HEK293T (cell line): Measurements from ENCODE around the gene IL6.
"Not testable (repeated sequence)": the region's sequence is repeated elsewhere in the genome, so short reads cannot be mapped to it uniquely, and the experiment has no call there.

Experiments used
- CTCF ChIA-PET: fragments of 350-600 bp; formaldehyde crosslinking; extraction: SDS; loops from one replicate; lab custom pipeline; 2021; ENCODE audit warnings: antibody characterized with exemption, inconsistent platforms; lab: Yijun Ruan, JAX
- POLR2A ChIA-PET: fragments of 350-600 bp; formaldehyde crosslinking; extraction: SDS; loops from one replicate; lab custom pipeline; 2020; ENCODE audit warnings: antibody characterized with exemption, inconsistent platforms; lab: Yijun Ruan, JAX
- DNase-seq: peaks from one replicate; pipeline ENCODE4 v3.0.0; 2012; ENCODE audit warnings: mixed read lengths; ENCODE audit errors: extremely low spot score
- ARNT ChIP-seq: fragments of 450-650 bp; IDR thresholded peaks from 2 replicates; pipeline ENCODE4 v1.6.1; 2017; ENCODE audit warnings: mild to moderate bottlenecking
- BHLHE40 ChIP-seq: fragments of 450-650 bp; IDR thresholded peaks from 2 replicates; pipeline ENCODE4 v1.6.1; 2016; ENCODE audit warnings: mild to moderate bottlenecking, moderate library complexity, borderline replicate concordance
- CTBP1 ChIP-seq: fragments of 450-650 bp; IDR thresholded peaks from 2 replicates; pipeline ENCODE4 v1.6.1; 2016; ENCODE audit warnings: borderline replicate concordance
- ELF4 ChIP-seq: fragments of 450-650 bp; IDR thresholded peaks from 2 replicates; pipeline ENCODE4 v1.6.1; 2017; ENCODE audit warnings: antibody characterized with exemption
- FOXA1 ChIP-seq: fragments of 450-650 bp; IDR thresholded peaks from 2 replicates; pipeline ENCODE4 v1.6.1; 2016; ENCODE audit warnings: mild to moderate bottlenecking
- FOXK2 ChIP-seq: fragments of 450-650 bp; IDR thresholded peaks from 2 replicates; pipeline ENCODE4 v1.6.1; 2016; ENCODE audit warnings: mild to moderate bottlenecking
- FOXM1 ChIP-seq: fragments of 450-650 bp; IDR thresholded peaks from 2 replicates; pipeline ENCODE4 v1.6.1; 2017; ENCODE audit warnings: mild to moderate bottlenecking, borderline replicate concordance
- HDGF ChIP-seq: fragments of 450-650 bp; IDR thresholded peaks from 2 replicates; pipeline ENCODE4 v1.6.1; 2017; ENCODE audit warnings: antibody characterized with exemption, borderline replicate concordance
- L3MBTL2 ChIP-seq: fragments of 450-650 bp; conservative IDR thresholded peaks from 2 replicates; pipeline ENCODE4 v1.6.1; 2016; ENCODE audit warnings: mild to moderate bottlenecking
- LEF1 ChIP-seq: fragments of 450-650 bp; IDR thresholded peaks from 2 replicates; pipeline ENCODE4 v1.6.1; 2017; ENCODE audit warnings: mild to moderate bottlenecking, borderline replicate concordance
- NFRKB ChIP-seq: fragments of 450-650 bp; IDR thresholded peaks from 2 replicates; pipeline ENCODE4 v1.6.1; 2016; ENCODE audit warnings: mild to moderate bottlenecking, moderate library complexity
- PKNOX1 ChIP-seq: fragments of 450-650 bp; IDR thresholded peaks from 2 replicates; pipeline ENCODE4 v1.6.1; 2016
- SP1 ChIP-seq: fragments of 450-650 bp; IDR thresholded peaks from 2 replicates; pipeline ENCODE4 v1.6.1; 2017
- SUZ12 ChIP-seq: fragments of 450-650 bp; IDR thresholded peaks from 2 replicates; pipeline ENCODE4 v1.6.1; 2016; ENCODE audit warnings: mild to moderate bottlenecking
- TARDBP ChIP-seq: fragments of 450-650 bp; IDR thresholded peaks from 2 replicates; pipeline ENCODE4 v1.6.1; 2016
- ZNF384 ChIP-seq: fragments of 450-650 bp; IDR thresholded peaks from 2 replicates; pipeline ENCODE4 v1.6.1; 2016

IL6 gene

GRCh38 chr7:22771194-22771871 is 44.3 kb downstream of the IL6 start:
- ChIA-PET POLR2A (no interaction called here), CTCF (interaction anchor here (2.5 kb wide), 1 partner anchor 11 kb away, joined by 12 read pairs; no protein-coding TSS in a partner anchor)
- TF ChIP-seq L3MBTL2 (no peak), ZNF384 (no peak), SP1 (no peak), LEF1 (no peak), ARNT (no peak), PKNOX1 (no peak), CTBP1 (no peak), BHLHE40 (no peak), HDGF (no peak)
- DNase-seq: no peak

- DNase-seq: no peak
- ChIA-PET POLR2A (no interaction called here), CTCF (interaction anchor here (2.5 kb wide), 1 partner anchor 11 kb away, joined by 12 read pairs; no protein-coding TSS in a partner anchor)
- TF ChIP-seq ELF4 (no peak), TARDBP (no peak), LEF1 (no peak), NFRKB (no peak)
These were observed 44.9 kb downstream of the IL6 start for GRCh38 chr7:22771872-22772228.

GRCh38 chr7:22772885-22773284 is 45.9 kb downstream of the IL6 start:
- ChIA-PET POLR2A (no interaction called here), CTCF (interaction anchor here (2.5 kb wide), 1 partner anchor 10 kb away, joined by 12 read pairs; no protein-coding TSS in a partner anchor)
- no peak for TF ChIP-seq FOXM1
- no peak for DNase-seq

- POLR2A ChIA-PET: no interaction called here
- CTCF ChIA-PET: no interaction called here
- DNase-seq: no peak
- TF ChIP-seq LEF1 (no peak), PKNOX1 (no peak), HDGF (no peak), ZNF384 (no peak), ELF4 (no peak), BHLHE40 (no peak), SUZ12 (no peak), L3MBTL2 (no peak), CTBP1 (no peak)
These were observed 50.0 kb downstream of the IL6 start for GRCh38 chr7:22776964-22777363.

GRCh38 chr7:22779730-22780323 is 52.8 kb downstream of the IL6 start:
- CTCF ChIA-PET: interaction anchor here (0.6 kb wide), 1 partner anchor 42 kb away, joined by 5 read pairs; no protein-coding TSS in a partner anchor
- DNase-seq, POLR2A ChIA-PET: not testable (repeated sequence)

- CTCF ChIA-PET: interaction anchor here (0.5 to 2.2 kb wide), 3 partner anchors 29 to 83 kb away, joined by 5 to 10 read pairs (median 7); partner anchors contain the start of gene IL6
- POLR2A ChIA-PET: no interaction called here
- no peak for DNase-seq
- TF ChIP-seq PKNOX1 (no peak), FOXA1 (no peak), ARNT (no peak), CTBP1 (no peak), SP1 (no peak), ELF4 (no peak), BHLHE40 (no peak), HDGF (no peak), ZNF384 (no peak), TARDBP (no peak), LEF1 (no peak), FOXM1 (no peak), NFRKB (no peak), FOXK2 (no peak), SUZ12 (no peak)
These were observed 54.3 kb downstream of the IL6 start for GRCh38 chr7:22781230-22781711.
